Measurements from ENCODE around the gene ARMC9.

- TF ChIP-seq CTCF (IDR thresholded peaks at IDR 0.05) (no peak), EP300 (IDR thresholded peaks at IDR 0.05; ENCODE audit: low read depth) (no peak), POLR2AphosphoS5 (IDR thresholded peaks at IDR 0.05) (no peak)
Observed at GRCh38 chr2:231219289-231219688, 20.9 kb downstream of the ARMC9 start.
